Body of pancreas (tissue), 4 donors: Measurements from ENCODE around the gene PARM1.

Source experiments
- CTCF ChIP-seq, 7 experiments: fragments of 450-650 bp in 4 of 7; fragments of 200-600 bp in 3 of 7; sonication (generic) in 3 of 7; IDR thresholded peaks; one replicate each; pipeline ENCODE4 v1.5.1; 2016 to 2019; ENCODE audit warnings: antibody characterized with exemption in 7 of 7
- POLR2A ChIP-seq, 3 donors: fragments of 450-650 bp; IDR thresholded peaks; one replicate each; pipeline ENCODE4 v1.6.1; 2016; ENCODE audit warnings: antibody characterized with exemption in 3 of 3, mild to moderate bottlenecking in 2 of 3

GRCh38 chr4:74933562-74934015 is 673 bp downstream of the PARM1 start:
- no peak for TF ChIP-seq CTCF (IDR thresholded peaks at IDR 0.05)
- peak in 2 of 3 donors; percentile 3 to 25 for TF ChIP-seq POLR2A (IDR thresholded peaks at IDR 0.05)
